ENCODE measurements around the gene CXCL3.
A peak's percentile ranks its signal among the peaks of the same experiment; 100 is the strongest.
"Not testable (repeated sequence)": the region's sequence is repeated elsewhere in the genome, so short reads cannot be mapped to it uniquely, and the experiment has no call there.

CXCL3 gene

GRCh38 chr4:74038425-74039314 lies at the start of gene CXCL3:
TSS of gene CXCL3 (minus strand) at chr4:74038689. CDS start at chr4:74038611, 78 bp downstream.
- DNase-seq, result peak; percentile 14

DNA sequence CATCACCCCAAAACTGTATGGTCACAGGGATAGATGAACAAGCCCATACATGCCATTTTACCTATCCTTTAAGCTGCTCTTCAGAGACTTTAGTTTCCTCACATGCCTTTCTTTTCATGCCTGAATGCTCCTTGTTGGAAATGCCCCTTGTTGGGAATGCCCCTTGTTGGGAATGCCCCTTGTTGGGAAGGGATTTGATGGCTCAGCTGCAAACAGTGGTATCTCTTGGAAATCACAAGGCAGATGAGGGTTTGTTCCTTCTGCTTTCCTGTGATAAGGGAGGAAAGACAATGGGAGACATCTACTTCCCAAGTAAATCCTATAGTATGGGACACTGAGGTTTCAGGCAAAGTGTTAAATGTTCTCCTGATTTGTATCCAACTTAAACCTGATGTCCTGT lies 49.0 kb upstream of the CXCL3 start:
- DNase-seq, result no peak

GRCh38 chr4:74085669-74086068 lies 47.2 kb upstream of the CXCL3 start:
- no peak for DNase-seq

- no peak for DNase-seq
Observed at GRCh38 chr4:74084984-74085383, 46.5 kb upstream of the CXCL3 start.

- DNase-seq, result no peak
Observed at GRCh38 chr4:74083546-74083945, 45.1 kb upstream of the CXCL3 start.

GRCh38 chr4:74081035-74081434 lies 42.5 kb upstream of the CXCL3 start:
- no peak for DNase-seq

GRCh38 chr4:74080351-74080750 lies 41.9 kb upstream of the CXCL3 start:
- not testable (repeated sequence) for DNase-seq

DNA sequence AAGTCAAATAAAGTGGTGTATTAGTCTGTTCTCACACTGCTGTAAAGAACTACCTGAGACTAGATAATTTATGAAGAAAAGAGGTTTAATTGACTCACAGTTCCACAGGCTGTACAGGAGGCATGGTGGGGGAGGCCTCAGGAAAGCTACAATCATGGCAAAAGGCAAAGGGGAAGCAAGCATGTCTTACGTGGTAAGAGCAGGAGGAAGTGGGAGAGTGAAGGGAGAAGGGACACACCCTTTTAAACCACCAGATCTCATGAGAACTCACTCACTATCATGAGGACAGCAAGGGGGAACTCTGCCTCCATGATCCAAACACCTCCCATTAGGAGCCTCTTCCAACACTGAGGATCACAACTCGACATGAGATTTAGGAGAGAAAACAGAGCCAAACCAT lies 40.5 kb upstream of the CXCL3 start:
- DNase-seq, result not testable (repeated sequence)

- no peak for DNase-seq
Observed at GRCh38 chr4:74073358-74073757, 34.9 kb upstream of the CXCL3 start.

GRCh38 chr4:74072739-74073138 lies 34.2 kb upstream of the CXCL3 start:
- DNase-seq, result no peak

DNA sequence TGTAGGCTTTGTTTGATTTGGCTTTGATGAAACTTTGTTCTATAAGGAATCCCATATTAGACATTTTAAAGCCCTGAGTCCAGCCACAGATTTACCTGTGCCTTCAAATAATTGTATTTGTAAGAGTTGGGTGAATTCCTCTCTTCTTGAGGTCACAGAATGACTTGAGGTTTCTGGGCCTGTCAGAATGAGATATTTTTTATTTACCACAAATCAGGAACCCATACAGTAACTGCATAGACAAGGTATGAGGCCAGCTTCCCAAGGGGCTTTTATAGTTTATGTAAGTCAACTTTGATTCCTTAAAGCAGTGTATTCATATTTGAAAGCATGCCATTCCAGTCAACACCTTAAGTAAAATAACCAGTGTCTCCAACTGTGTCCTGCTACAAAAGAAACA lies 29.1 kb upstream of the CXCL3 start:
- DNase-seq, result no peak

GRCh38 chr4:74066232-74066631 lies 27.7 kb upstream of the CXCL3 start:
- DNase-seq, result no peak

GRCh38 chr4:74065115-74065642 lies 26.7 kb upstream of the CXCL3 start:
- DNase-seq, result no peak

- DNase-seq, result no peak
Observed at GRCh38 chr4:74063859-74064258, 25.4 kb upstream of the CXCL3 start.

- no peak for DNase-seq
Observed at GRCh38 chr4:74062953-74063352, 24.5 kb upstream of the CXCL3 start.

DNA sequence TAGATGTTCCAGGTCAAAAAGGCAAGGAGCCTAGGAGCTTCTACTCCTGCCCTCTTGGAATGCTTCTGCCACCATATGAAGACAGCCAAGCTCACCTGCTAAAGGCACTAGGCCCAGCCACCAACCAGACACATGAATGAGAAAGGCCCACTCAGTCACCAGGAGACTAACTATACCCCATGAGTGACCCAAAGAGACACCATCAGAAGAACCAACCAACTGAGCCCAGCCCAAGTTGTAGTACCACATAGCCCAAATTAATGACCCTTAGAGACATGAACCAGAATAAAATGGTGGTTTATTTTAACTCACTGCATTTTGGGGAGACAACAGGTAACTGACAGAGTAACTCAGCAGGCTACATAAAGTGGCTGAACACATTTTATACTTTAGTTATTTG lies 22.9 kb upstream of the CXCL3 start:
- no peak for DNase-seq

DNA sequence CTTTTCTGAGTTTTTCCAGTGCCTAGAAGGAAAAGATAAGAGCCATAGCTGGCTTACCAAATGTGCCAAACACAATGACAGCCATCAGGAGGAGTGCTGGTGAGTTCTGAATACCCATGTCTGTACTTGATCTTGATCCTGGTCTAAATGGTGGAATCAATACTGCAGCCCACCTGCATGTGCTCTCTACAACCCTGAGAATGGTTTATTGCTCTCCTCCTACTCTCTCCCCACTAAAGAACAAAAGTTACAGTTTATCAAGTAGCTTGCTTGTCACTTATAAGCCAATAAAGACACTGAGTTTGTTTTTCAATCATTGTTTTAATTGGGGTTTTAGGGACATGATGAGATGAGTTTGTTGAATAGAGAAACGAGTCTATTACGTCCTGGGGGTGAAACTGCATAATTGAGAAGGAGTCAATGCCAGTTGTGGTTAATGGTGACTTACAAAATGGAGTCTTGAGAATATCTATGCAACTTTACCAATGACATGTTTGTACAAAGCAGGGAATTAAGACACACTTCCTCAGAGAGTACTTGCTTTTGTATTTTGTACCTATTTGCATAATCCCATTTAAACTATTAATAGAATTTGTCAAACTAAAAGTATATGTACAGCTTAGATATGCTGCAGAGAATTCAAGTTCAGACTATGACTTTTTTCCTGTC lies 20.8 kb upstream of the CXCL3 start:
- DNase-seq, result no peak

DNA sequence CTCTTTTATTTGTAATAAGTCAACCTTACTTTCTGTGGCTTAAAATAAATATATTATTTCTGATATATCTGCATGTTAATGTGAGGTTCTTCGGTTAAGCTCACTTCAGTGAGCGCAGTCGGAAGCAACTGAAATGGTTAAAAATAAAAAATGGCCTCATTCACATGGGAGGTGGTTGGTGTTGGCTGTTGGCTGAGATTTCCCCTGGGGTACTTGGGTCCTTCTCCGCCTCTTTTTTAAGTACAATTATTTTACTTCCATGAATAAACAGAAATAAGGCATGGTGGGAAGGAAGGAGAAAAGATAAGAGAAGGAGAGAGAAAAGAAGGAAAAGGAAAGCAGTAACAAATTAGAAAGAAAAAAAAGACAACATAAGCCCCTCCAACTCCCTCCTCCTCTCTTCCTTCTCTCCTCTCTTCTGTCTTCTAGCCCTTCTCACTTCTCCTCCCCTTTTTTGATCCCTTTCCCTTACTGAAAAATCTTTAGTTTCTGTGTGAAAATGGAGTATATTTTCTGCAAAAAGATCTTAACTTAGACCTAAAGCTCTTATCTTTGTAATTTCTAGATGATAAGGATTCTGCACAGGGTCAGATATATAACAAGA lies 19.7 kb upstream of the CXCL3 start:
- no peak for DNase-seq

GRCh38 chr4:74057588-74057987 lies 19.1 kb upstream of the CXCL3 start:
- DNase-seq, result no peak

GRCh38 chr4:74056858-74057562 lies 18.5 kb upstream of the CXCL3 start:
- DNase-seq, result no peak

GRCh38 chr4:74056114-74056857 lies 17.8 kb upstream of the CXCL3 start:
- no peak for DNase-seq

GRCh38 chr4:74055498-74055897 lies 17.0 kb upstream of the CXCL3 start:
- no peak for DNase-seq

Data from NCI-H526 treated with DMSO at 0.1 percent for 48 hours (cell line).